GM18505 (cell line): ENCODE measurements around the gene CMBL.

ENCODE experiments used
- ATAC-seq: cut with Tn5 transposase; IDR thresholded peaks from one replicate; pipeline ENCODE4 v1.9.1; 2021; ENCODE audit not compliant: unreplicated experiment
- POLR2A ChIP-seq: IDR thresholded peaks from 4 replicates; pipeline ENCODE4 v1.6.1; 2011; ENCODE audit warnings: borderline replicate concordance; ENCODE audit not compliant: insufficient read depth, insufficient read length; ENCODE audit errors: extremely low read depth

The CMBL gene

GRCh38 chr5:10308844-10309243 is 1.1 kb upstream of the CMBL start:
- no peak for TF ChIP-seq POLR2A
- ATAC-seq = no peak

GRCh38 chr5:10306806-10307205 is 896 bp downstream of the CMBL start:
- TF ChIP-seq POLR2A = no peak
- ATAC-seq = no peak

- ATAC-seq = no peak
- TF ChIP-seq POLR2A = no peak
Observed at GRCh38 chr5:10306114-10306513, 1.6 kb downstream of the CMBL start.

- ATAC-seq = no peak
- no peak for TF ChIP-seq POLR2A
Observed at GRCh38 chr5:10304932-10305331, 2.8 kb downstream of the CMBL start.

- ATAC-seq = no peak
- TF ChIP-seq POLR2A = no peak
Observed at GRCh38 chr5:10303699-10304170, 4.0 kb downstream of the CMBL start.

- TF ChIP-seq POLR2A = no peak
- ATAC-seq = no peak
Observed at GRCh38 chr5:10303201-10303600, 4.5 kb downstream of the CMBL start.

- ATAC-seq = no peak
Observed at GRCh38 chr5:10301842-10302610, 5.7 kb downstream of the CMBL start.

GRCh38 chr5:10301266-10301665 is 6.4 kb downstream of the CMBL start:
- no peak for TF ChIP-seq POLR2A

More at GRCh38 chr5:10301842-10302610, 5.7 kb downstream of the CMBL start:
- TF ChIP-seq POLR2A = no peak

GRCh38 chr5:10300246-10300645 is 7.5 kb downstream of the CMBL start:
- TF ChIP-seq POLR2A = no peak
- ATAC-seq = no peak

More at GRCh38 chr5:10301266-10301665, 6.4 kb downstream of the CMBL start:
- ATAC-seq = no peak

- no peak for TF ChIP-seq POLR2A
- no peak for ATAC-seq
Observed at GRCh38 chr5:10297646-10298204, 10.0 kb downstream of the CMBL start.

GRCh38 chr5:10295619-10296326 is 11.9 kb downstream of the CMBL start:
- no peak for ATAC-seq
- no peak for TF ChIP-seq POLR2A

- no peak for ATAC-seq
- TF ChIP-seq POLR2A = no peak
Observed at GRCh38 chr5:10293907-10294662, 13.6 kb downstream of the CMBL start.
